ENCODE measurements around the gene ZNF555.

The ZNF555 gene

DNA sequence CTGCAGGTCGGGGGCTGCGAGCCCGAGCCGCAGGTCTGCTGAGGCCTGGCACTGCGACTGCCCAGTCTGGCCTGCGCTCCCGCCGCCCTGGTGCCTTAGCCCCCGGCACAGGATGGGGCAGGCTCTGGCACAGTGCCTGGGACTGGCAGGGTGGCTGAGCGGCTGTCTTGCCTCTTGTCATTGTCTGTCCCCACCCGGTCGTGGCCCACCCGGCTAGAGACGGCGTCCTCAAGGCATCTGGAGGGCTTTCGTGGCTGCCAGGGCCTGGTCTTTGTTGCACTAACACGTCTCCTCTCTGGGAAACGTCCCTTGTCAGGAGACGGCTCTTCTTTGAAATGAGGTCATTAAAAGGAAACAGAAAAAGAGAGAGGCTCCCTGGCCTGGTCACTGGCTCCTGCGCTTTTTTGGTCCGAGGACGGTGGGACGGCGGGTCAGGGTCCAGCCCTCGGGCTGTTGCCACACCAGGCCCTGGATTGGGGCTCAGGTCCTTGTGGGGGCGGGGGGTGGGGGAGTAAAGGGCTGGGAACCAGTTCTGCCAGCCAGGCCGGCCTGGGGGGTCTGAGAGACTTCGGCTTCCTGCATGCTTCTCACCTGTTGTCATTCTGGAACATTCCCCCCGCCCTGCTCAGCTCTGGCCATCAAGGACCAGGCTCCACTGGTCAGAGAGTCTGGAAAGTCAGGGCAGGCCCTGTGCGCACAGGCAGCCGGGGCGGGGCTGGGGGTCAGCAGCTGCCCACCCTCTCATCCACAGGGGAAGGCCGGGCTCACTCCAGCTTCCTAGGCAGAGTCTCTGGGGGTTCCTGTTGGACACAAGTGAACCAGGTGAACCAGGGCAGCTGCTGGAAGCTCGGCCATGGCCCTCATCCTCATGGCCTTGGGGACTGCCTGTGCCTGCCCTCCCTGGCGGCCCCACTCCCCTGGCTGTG is 27.8 kb upstream of the ZNF555 start:
- no peak overlapping the region for H3K4me3 ChIP-seq (IDR thresholded peaks at IDR 0.05; ENCODE audit: insufficient read depth, low read depth, low read length)
- H3K27me3 ChIP-seq (ENCODE audit: insufficient read depth, low read depth): no peaks in the 10 kb centered on the region
- H3K36me3 ChIP-seq (ENCODE audit: insufficient read depth): no peaks in the 10 kb centered on the region; the same call in 1 of the 2 replicates
- H3K4me1 ChIP-seq (ENCODE audit: low read depth, poor library complexity, severe bottlenecking): no peaks in the 10 kb centered on the region
- no peaks in the 10 kb centered on the region for H4K20me1 ChIP-seq (ENCODE audit: insufficient read depth)
- H3K4me2 ChIP-seq: no peak overlapping the region
- H3K9ac ChIP-seq: no peak overlapping the region
- H3K27ac ChIP-seq: no peak overlapping the region
- no peaks in the 10 kb centered on the region for H3K79me2 ChIP-seq (ENCODE audit: insufficient read depth, low read depth)
- TF ChIP-seq, protein P1, sequence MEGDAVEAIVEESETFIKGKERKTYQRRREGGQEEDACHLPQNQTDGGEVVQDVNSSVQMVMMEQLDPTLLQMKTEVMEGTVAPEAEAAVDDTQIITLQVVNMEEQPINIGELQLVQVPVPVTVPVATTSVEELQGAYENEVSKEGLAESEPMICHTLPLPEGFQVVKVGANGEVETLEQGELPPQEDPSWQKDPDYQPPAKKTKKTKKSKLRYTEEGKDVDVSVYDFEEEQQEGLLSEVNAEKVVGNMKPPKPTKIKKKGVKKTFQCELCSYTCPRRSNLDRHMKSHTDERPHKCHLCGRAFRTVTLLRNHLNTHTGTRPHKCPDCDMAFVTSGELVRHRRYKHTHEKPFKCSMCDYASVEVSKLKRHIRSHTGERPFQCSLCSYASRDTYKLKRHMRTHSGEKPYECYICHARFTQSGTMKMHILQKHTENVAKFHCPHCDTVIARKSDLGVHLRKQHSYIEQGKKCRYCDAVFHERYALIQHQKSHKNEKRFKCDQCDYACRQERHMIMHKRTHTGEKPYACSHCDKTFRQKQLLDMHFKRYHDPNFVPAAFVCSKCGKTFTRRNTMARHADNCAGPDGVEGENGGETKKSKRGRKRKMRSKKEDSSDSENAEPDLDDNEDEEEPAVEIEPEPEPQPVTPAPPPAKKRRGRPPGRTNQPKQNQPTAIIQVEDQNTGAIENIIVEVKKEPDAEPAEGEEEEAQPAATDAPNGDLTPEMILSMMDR (conservative IDR thresholded peaks at IDR 0.05; ENCODE audit: low read depth, low read length): no peak
- H2AFZ ChIP-seq (ENCODE audit: low read depth): no peak overlapping the region

DNA sequence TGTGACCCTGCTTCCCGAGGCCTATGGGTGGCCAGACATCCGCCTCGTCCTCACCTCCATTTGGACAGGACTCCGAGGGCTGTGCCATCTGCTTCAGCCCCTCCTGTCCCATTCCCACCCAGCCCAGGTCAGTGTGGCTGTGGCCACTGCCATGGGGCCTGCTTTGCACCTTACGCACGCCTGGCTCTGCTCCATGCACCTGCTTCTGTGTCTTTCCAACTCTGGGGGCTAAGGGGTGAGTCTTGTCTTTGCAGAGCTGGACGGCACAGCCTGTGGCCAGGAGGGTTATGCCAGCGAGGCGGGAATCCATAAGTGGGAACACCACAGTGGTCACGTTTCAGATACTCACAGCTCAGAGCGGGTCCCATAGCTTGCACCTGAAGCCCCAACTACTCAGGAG is 26.8 kb upstream of the ZNF555 start:
- no peaks in the 10 kb centered on the region for H3K4me1 ChIP-seq (ENCODE audit: low read depth, poor library complexity, severe bottlenecking)
- no peak overlapping the region for H3K9ac ChIP-seq
- H3K27me3 ChIP-seq (ENCODE audit: insufficient read depth, low read depth): no peaks in the 10 kb centered on the region
- H3K27ac ChIP-seq: no peak overlapping the region
- no peaks in the 10 kb centered on the region for H3K79me2 ChIP-seq (ENCODE audit: insufficient read depth, low read depth)
- TF ChIP-seq, protein P1 (conservative IDR thresholded peaks at IDR 0.05; ENCODE audit: low read depth, low read length): no peak
- H3K4me2 ChIP-seq: no peak overlapping the region
- H2AFZ ChIP-seq (ENCODE audit: low read depth): no peak overlapping the region
- no peak overlapping the region for H3K4me3 ChIP-seq (IDR thresholded peaks at IDR 0.05; ENCODE audit: insufficient read depth, low read depth, low read length)
- H4K20me1 ChIP-seq (ENCODE audit: insufficient read depth): no peaks in the 10 kb centered on the region
- no peaks in the 10 kb centered on the region; the same call in 1 of the 2 replicates for H3K36me3 ChIP-seq (ENCODE audit: insufficient read depth)

DNA sequence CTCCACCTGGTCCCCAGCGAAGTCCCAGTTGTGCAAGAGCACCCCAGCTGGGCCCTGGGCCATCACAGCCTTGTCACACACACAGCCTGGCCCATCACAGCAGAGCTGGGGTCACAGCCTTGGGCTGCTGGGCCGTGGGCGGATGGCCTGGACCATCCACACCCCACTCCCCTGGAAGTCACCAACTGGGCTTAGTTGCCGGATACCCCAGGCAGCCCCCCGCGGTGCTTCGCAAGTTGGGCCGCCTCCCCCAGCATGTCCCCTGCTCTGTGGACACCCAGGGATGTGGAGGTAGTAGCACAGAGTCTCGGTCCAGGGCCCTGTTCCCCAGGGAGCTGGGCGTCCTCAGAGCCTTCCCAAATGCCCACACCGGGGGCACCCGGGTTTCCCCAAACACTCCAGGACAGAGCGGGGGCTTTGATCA is 26.1 kb upstream of the ZNF555 start:
- Histone ChIP-seq H3K79me2 (ENCODE audit: insufficient read depth, low read depth) (no peaks in the 10 kb centered on the region), H3K36me3 (ENCODE audit: insufficient read depth) (no peaks in the 10 kb centered on the region), H3K4me1 (ENCODE audit: low read depth, poor library complexity, severe bottlenecking) (no peaks in the 10 kb centered on the region), H3K4me2 (no peak overlapping the region), H3K27ac (no peak overlapping the region), H3K27me3 (ENCODE audit: insufficient read depth, low read depth) (no peaks in the 10 kb centered on the region), H3K4me3 (IDR thresholded peaks at IDR 0.05; ENCODE audit: insufficient read depth, low read depth, low read length) (no peak overlapping the region), H4K20me1 (ENCODE audit: insufficient read depth) (no peaks in the 10 kb centered on the region), H2AFZ (ENCODE audit: low read depth) (no peak overlapping the region), H3K9ac (no peak overlapping the region)
- TF ChIP-seq, protein P1 (conservative IDR thresholded peaks at IDR 0.05; ENCODE audit: low read depth, low read length): no peak

DNA sequence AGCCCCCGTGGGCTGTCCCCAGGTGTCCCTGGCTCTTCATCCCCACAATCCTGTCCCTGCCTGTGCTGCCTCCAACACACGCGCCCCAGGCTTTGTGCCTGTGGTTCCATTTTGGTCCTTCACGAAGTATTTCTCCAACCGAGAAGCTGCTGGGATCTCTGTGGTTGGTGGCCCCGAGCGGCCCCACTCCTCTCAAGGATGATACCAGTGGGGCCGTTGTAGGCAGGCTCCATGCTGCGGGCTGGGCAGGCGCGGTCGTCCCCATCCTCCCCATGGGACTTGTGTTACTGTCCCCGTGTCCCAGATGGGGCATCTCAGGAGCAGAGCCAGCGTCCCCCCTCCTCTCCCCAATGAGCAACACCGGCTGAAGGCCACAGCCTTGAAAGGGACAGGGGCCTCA is 25.4 kb upstream of the ZNF555 start:
- H3K36me3 ChIP-seq (ENCODE audit: insufficient read depth): no peaks in the 10 kb centered on the region
- H3K4me3 ChIP-seq (IDR thresholded peaks at IDR 0.05; ENCODE audit: insufficient read depth, low read depth, low read length): no peak overlapping the region
- TF ChIP-seq, protein P1 (conservative IDR thresholded peaks at IDR 0.05; ENCODE audit: low read depth, low read length): no peak
- H3K4me1 ChIP-seq (ENCODE audit: low read depth, poor library complexity, severe bottlenecking): peaks cover 3% of the 10 kb centered on the region
- H3K27me3 ChIP-seq (ENCODE audit: insufficient read depth, low read depth): no peaks in the 10 kb centered on the region
- no peak overlapping the region for H3K4me2 ChIP-seq
- no peak overlapping the region for H3K27ac ChIP-seq
- no peaks in the 10 kb centered on the region for H4K20me1 ChIP-seq (ENCODE audit: insufficient read depth)
- no peak overlapping the region for H2AFZ ChIP-seq (ENCODE audit: low read depth)
- no peak overlapping the region for H3K9ac ChIP-seq
- no peaks in the 10 kb centered on the region for H3K79me2 ChIP-seq (ENCODE audit: insufficient read depth, low read depth)
